ENCODE results near the gene EIF3I. TPM values are rescaled to one million over a fixed set of nuclear protein-coding genes. Genes with fewer than 3 reads are reported as not detected.

The EIF3I gene
- total and polyA plus RNA-seq, 10 of the 15 experiments (the other 5 are each of a cell fraction or from before 2014, with no cell fraction given): 208 to 606 (median 352) TPM

DNA sequence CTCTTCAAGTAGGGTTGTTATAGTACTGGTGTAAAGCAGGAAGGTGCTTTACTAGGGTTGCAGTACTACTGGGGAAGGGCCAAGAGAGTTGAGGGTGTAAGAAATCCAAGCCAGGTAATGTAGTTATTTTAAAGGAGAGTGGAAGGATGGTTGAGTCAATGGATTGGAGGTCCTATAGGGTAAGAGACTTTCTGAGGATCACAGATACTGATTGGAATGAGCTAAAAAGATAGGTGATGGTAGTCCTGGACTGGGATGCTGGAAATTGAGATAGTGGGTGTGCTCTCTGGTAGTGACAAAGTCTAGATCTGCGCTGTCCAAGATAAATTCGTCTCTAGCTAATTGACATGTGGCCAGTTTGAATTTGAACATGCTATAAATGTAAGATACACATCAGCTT is 35.7 kb upstream of the EIF3I start:
- Histone ChIP-seq H3K27me3 (replicated peaks in 1 of 2; ENCODE audit: control insufficient read depth in 2 of 2, insufficient read depth in 2 of 2, low read length in 1 of 2) (no peaks in the 10 kb centered on the region), H3K36me3 (ENCODE audit: control insufficient read depth in 2 of 2, insufficient read depth in 2 of 2, low read length in 1 of 2) (peaks cover 23 to 47% of the 10 kb centered on the region in 2 experiments), H2AFZ (ENCODE audit: control insufficient read depth, low read depth, low read length) (no peak overlapping the region), H3K27ac (ENCODE audit: control insufficient read depth, insufficient read depth) (no peak overlapping the region), H3K79me2 (ENCODE audit: control insufficient read depth, insufficient read depth, low read length) (peaks cover 43% of the 10 kb centered on the region), H3K9ac (ENCODE audit: control insufficient read depth, insufficient read depth, low read length) (no peak overlapping the region), H3K4me3 (no peak overlapping the region), H4K20me1 (ENCODE audit: control insufficient read depth, insufficient read depth) (no peaks in the 10 kb centered on the region; the same call in 1 of the 2 replicates), H3K4me1 (ENCODE audit: control insufficient read depth, insufficient read depth, low read length) (peaks cover 10% of the 10 kb centered on the region), H3K9me3 (replicated peaks; ENCODE audit: control insufficient read depth, insufficient read depth, low read length) (no peaks in the 10 kb centered on the region), H3K4me2 (ENCODE audit: control insufficient read depth, insufficient read depth) (peak overlapping the region; percentile 7)
- intact Hi-C loops (cut with micrococcal nuclease; ENCODE audit: unreplicated experiment): no loop called here
- ChIA-PET CTCF (interaction anchor here (0.7 to 1.6 kb wide), 2 partner anchors 29 to 61 kb away, joined by 3 to 5 read pairs; no protein-coding TSS in a partner anchor), POLR2A (interaction anchor here (1.0 kb wide), 1 partner anchor 14 kb away, joined by 3 read pairs; the partner anchor contains the start of gene CCDC28B), SMC1A (ENCODE audit: uncharacterized antibody, unreplicated experiment) (no interaction called here), RAD21 (ENCODE audit: unreplicated experiment) (no interaction called here)
- in situ Hi-C loops (cut with MboI): no loop called here
- ATAC-seq (no peak), DNase-seq (ENCODE audit: low read depth, low spot score) (no peak), FAIRE-seq (no peak)
- WGBS (ENCODE audit: insufficient coverage, insufficient replicate concordance, low lambda C conversion rate, missing lambda C conversion rate): 64% methylated on average over 2 of the region's 2 CpGs
- no TSS peak for BruUV-seq (replicated peaks)
- TF ChIP-seq, protein P1, sequence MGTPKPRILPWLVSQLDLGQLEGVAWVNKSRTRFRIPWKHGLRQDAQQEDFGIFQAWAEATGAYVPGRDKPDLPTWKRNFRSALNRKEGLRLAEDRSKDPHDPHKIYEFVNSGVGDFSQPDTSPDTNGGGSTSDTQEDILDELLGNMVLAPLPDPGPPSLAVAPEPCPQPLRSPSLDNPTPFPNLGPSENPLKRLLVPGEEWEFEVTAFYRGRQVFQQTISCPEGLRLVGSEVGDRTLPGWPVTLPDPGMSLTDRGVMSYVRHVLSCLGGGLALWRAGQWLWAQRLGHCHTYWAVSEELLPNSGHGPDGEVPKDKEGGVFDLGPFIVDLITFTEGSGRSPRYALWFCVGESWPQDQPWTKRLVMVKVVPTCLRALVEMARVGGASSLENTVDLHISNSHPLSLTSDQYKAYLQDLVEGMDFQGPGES (IDR thresholded peaks at IDR 0.05): no peak
- TF ChIP-seq GATAD2B (conservative IDR thresholded peaks at IDR 0.05; ENCODE audit: low read depth) (no peak), SP1 (IDR thresholded peaks at IDR 0.05; ENCODE audit: low read depth, low read length) (no peak), NFXL1 (IDR thresholded peaks at IDR 0.05; ENCODE audit: borderline replicate concordance) (no peak), ZNF622 (IDR thresholded peaks at IDR 0.05) (no peak), ETV6 (conservative IDR thresholded peaks at IDR 0.05 in 1 of 2, IDR thresholded peaks at IDR 0.05 in 1 of 2; ENCODE audit: borderline replicate concordance in 1 of 2, low read depth in 1 of 2) (no peak)
- TF ChIP-seq, protein P2, sequence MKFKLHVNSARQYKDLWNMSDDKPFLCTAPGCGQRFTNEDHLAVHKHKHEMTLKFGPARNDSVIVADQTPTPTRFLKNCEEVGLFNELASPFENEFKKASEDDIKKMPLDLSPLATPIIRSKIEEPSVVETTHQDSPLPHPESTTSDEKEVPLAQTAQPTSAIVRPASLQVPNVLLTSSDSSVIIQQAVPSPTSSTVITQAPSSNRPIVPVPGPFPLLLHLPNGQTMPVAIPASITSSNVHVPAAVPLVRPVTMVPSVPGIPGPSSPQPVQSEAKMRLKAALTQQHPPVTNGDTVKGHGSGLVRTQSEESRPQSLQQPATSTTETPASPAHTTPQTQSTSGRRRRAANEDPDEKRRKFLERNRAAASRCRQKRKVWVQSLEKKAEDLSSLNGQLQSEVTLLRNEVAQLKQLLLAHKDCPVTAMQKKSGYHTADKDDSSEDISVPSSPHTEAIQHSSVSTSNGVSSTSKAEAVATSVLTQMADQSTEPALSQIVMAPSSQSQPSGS (IDR thresholded peaks at IDR 0.05; ENCODE audit: low read length): no peak

Measured in GM12878 (cell line).